GM18519 (cell line): ENCODE data around the gene CTNND2.

Experiments
- ATAC-seq: cut with Tn5 transposase; IDR thresholded peaks from one replicate; pipeline ENCODE4 v1.9.1; 2021; ENCODE audit warnings: mild to moderate bottlenecking, moderate library complexity; ENCODE audit not compliant: unreplicated experiment, low FRiP score

The CTNND2 gene, protein sequence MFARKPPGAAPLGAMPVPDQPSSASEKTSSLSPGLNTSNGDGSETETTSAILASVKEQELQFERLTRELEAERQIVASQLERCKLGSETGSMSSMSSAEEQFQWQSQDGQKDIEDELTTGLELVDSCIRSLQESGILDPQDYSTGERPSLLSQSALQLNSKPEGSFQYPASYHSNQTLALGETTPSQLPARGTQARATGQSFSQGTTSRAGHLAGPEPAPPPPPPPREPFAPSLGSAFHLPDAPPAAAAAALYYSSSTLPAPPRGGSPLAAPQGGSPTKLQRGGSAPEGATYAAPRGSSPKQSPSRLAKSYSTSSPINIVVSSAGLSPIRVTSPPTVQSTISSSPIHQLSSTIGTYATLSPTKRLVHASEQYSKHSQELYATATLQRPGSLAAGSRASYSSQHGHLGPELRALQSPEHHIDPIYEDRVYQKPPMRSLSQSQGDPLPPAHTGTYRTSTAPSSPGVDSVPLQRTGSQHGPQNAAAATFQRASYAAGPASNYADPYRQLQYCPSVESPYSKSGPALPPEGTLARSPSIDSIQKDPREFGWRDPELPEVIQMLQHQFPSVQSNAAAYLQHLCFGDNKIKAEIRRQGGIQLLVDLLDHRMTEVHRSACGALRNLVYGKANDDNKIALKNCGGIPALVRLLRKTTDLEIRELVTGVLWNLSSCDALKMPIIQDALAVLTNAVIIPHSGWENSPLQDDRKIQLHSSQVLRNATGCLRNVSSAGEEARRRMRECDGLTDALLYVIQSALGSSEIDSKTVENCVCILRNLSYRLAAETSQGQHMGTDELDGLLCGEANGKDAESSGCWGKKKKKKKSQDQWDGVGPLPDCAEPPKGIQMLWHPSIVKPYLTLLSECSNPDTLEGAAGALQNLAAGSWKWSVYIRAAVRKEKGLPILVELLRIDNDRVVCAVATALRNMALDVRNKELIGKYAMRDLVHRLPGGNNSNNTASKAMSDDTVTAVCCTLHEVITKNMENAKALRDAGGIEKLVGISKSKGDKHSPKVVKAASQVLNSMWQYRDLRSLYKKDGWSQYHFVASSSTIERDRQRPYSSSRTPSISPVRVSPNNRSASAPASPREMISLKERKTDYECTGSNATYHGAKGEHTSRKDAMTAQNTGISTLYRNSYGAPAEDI (N-terminal part only)

DNA sequence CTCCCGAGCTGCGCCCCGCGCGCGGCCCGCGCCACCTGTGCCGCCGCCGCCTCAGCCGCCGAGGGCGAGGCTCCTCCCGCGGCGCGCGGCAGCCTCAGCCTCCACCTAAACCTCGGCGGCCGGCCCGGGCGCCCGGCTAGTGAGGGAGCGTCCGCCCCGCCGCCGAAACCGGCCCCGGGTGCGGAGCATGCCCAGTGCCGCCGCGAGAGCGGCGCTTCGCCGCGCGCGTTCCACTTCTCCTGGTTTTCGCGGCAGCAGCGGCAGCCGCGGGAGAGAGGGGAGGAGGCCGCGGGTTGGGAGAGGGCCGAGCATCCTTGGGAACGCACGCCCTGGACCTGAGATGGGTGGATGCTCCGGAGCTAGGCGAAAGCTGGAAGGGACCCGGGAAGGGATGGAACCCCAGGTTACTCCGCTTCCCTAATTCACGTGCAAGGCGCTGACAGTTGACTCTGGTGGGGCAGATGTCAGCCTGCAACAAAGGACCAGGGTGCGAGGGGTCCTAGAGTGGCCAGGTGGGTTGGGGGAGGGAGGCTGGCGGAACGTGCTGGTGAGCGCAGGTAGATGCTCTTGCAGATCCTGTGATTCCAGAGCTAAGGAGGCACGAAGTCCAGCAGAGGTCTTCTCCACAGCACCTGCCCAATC lies at the start of gene CTNND2:
Gene CTNND2, minus strand, starts transcription at position 182 of the 642 bp plus-strand sequence. CDS start 593 bp downstream, outside the sequence.
- ATAC-seq = no peak

DNA sequence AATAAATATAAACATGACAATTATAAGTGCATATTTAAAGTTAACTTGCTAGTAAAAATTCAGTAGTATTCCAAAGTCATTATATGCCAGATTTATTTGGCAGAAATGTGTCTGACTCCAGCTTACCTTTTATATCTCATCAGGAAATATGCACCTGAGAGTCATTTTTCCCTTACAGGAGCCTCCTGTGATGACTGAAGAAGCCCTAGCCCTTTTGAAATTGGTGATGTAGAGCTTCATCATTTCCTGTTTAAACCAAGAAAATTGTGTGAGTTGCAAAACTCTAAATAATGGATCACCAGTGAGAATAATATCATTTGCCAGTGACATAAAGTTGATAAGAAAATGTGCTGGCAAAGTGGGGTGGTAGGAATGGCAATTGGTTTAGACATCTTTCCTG lies 42.1 kb upstream of the CTNND2 start:
- ATAC-seq = no peak

DNA sequence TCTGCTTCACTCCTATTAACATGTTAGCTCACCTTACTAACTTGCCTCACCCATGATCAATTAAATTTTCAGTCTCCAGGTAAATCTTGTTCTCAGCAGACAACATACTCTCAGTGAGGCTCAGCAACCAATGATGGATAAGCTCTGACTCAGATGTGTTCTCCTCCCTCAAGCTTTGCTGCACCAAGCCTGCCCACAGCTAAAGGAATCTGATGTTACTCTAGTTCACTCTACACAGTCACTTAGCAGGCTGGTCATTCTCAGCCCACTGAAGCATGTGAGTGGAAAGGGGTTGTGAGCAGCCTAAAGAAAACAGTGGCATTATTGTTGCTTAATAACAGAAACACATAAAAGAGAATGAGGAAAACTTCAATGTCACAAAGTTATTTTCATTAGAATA lies 37.3 kb upstream of the CTNND2 start:
- ATAC-seq = no peak

DNA sequence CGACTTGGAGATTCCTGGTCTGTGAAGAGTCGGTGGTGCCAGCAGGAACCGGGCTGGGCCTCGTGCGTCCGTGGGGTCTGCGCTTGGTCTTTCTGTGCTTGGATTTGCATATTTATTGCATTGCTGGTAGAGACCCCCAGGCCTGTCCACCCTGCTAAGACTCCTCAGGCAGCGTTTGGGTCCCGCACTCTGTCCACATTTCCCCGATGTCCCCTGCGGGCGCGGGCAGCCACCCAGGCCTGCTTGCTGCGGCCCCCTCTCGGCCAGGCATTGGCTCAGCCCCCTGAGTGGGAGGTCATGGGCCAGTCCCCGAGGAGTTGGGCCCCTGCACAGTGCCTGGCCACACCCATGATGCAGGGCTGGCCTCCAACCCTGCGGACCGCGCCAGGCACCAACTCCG lies 27.4 kb upstream of the CTNND2 start:
- ATAC-seq = no peak

DNA sequence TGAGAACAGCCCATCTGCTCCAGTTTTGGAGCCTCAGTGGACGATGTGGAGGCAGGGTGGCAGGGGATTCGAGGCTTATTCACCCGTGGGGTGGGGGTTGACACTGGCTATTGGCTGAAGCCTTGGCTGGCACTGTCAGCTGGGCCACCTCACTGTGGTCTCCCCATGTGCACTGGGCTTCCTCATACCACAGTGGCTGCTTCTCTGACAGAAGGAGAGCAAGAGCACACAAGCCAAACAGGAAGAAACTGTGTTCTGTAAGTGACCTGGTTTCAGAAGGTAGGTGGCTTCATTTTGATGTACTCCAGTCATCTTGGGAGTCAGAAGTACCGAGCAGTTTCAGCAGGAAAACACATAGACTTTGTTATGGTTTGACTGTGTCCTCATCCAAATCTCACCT lies 24.7 kb upstream of the CTNND2 start:
- no peak for ATAC-seq

DNA sequence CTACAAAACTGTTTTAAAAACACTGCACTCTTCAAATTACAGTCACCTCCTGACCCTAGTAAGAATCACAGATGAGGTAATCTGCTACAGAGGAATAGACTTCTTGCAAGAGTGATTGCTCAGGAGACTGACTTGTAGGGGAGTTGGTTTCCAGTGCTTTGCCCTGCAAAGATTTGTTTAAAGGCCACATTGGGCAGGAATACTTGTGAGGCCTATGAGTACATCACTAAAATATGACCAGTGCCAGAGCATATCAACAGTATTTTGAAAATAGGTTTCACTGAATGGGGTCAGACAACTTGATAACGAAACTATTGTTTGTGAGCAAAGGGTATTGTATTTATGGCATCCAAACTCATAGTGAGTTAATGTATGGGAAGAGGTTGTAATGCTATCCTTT lies 21.5 kb upstream of the CTNND2 start:
- ATAC-seq = no peak

DNA sequence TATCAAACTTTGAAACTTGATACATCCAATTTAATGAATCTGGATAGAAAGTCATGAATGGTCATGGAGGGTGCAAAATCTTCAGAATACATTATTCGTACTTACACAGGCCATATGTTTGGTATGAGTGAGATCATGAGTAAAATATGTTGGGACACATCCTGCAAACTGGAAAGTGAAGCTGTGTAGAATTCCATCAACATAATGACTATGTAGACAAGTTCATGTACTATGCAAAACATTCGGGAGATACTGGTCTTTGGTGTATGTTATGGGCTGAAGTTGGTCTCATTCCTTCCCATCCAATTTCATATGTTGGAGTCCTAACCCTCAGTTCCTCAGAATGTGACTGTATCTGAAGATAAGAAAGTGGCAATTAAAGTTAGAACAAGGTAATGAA lies 18.1 kb upstream of the CTNND2 start:
- ATAC-seq = no peak

DNA sequence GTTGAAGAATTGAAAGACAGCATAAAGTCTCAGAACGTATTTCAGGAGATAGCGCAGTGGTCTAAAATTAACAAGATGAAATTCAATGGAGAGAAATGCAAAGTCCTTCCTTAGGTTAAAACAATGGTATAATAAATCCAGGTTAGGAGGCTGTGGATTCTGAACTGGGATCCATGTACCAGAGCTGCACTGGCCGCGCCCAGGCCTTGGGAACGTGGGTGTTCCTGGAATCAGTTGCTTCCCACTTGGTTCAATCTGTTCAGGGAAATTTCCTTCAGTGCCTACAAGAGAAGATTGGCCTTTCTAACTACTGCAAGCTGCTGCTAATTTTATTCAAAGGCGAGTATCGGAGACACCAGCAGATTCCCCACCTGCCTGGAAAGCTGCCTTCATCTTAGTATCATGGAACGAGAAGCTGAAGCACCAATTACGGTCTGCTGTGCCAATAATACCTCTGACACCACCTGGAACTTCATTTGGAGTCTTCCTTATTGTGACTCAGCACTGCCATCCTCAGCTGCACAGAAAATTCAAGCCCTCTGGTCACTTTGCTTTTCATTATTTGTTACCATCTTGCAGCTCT lies 14.3 kb upstream of the CTNND2 start:
- no peak for ATAC-seq

DNA sequence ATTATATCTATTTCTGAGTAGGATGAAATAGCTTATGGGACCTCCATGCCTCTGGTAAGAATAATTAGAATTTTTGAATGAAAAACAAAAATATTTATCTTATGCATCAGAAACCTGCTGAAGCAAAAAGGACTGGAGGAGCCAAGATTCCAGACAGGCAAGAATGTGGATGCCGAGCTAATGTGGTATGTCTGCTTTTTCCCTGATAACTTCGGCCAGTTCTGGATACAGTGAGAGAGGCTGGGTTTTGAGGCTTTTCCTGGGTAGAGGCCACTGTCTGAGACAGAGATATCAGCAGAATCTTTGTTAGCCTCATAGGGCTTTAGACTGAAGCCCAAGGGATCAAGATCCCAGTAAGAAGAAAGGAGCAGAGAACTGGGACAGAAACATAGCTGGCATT lies 5.2 kb upstream of the CTNND2 start:
- no peak for ATAC-seq

DNA sequence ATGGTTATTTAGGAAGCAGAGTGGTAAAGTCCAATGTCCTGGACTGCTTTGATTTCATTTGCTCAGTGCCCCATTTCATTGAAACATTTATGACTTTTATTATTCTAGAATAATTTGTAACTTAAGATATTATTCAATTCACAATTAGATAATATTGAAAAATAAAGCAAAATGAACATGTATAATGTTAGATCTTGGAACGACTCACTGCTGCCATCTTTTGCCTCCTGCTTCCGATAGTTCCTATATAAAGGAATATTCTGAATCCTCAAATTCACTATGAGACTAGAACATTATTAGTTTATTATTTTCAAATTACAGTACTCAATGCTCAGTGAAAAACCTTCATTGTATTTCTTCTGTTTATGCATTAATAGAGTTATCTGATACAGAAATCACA lies 2.3 kb upstream of the CTNND2 start:
- ATAC-seq = no peak

DNA sequence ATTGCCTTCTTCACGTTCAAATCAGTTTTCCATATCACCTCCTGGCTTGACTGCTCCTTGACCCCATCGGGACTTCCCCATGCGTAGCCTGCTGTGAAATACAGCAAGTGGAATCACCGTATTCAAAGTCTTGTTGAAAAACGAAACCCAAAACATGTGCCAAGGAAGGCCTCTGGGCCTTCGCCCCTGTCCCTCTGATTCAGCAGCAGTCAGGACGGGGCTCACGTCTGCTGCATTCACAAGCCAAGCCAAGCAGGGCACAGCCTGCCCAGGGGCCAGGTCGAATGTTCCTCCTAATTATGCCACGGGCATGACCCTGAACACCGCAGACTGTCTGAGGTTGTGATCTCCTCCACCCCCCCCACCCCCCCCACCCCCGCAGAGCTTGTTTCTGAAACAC lies 960 bp upstream of the CTNND2 start:
- no peak for ATAC-seq

DNA sequence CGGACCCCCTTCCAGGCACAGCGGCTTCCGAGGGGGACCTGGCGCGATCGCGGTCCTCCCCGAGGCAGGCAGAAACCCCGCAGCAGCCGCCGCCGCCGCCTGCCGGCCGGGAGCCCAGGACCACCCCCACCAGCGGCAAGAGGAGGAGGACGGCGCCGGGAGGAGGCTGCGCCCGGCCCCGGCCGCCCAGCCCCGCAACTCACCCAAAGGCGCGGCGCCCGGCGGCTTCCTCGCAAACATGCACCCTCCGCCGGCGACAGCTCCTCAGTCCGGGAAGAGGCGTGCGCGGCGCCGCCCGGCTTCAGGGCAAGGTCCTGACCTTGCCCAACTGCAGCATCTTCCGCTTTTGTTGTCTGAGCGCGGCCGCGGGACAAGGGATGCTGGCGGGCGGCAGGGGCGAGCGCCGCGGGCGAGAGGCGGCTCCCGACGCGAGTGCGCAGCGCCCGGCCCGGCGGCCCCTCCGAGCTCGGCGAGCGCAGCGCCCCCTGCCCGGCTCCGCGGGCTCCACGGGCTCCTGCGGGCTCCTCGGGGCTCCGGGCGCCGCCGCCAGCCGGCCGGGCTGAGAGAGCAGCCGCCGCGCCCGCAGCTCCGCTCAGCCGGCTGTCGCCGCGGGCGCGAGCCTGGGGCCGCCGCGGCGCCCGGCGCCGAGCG lies 507 bp downstream of the CTNND2 start:
- peak; percentile 45 for ATAC-seq

DNA sequence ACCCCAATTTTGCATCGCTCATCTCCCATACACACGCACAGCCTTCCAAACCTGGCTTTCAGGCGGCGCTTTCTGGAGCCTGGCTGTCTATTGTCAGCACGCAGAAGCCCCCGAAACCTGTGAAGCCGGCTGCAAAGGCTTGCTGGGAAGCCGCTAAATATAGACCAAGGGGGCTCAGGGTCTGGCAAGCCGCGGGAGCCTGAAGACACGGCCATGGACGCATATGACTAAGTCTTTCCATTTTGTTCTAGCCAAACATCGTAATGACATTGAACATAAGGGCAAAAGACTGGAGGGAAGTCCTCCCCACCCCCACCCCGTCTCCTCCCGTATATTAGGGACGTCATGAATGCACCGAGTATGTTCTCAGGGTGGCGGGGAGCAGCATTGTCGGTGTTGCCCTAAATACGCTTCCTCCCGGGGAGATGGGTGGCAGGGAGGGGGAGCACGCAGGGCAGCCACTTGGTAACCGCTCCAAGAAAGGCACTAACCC lies 1.1 kb downstream of the CTNND2 start:
- ATAC-seq = no peak

DNA sequence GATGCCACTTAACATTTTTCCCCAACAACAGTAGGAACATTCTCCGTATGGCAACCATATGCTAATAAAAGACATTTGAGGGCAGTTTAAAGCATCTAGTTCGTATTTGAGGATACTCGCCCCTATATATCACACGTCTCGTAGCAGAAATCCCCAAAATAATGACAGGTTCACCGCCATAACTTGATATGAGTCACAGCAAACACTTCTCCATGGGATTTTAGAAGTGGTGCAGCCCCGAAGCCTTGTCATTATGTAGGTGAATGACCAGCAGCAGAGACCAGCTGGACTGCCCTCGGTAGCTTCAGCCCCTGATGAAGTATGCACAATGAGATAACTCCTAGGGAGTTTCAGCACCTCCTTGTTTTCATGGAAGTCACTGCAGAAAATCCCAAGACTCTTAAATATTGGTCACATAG lies 2.0 kb downstream of the CTNND2 start:
- ATAC-seq = no peak

DNA sequence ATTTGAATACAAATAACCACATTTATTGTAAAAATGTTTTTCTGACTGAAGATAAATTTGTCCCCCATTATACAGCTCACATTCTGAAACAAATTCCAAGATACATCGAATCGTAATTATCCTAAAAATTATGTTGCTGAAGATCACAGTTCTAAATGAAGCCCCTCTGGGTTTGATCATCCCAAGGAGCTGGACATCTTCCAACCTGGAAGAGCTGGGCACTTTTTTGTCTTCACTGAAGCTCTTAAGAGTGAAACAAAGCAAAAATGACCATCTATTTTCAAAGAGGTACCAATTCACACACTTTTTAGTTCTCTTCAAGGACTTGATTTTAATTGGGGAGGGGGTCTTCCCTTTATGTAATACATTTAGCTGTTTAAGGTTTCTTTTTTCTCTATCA lies 5.5 kb downstream of the CTNND2 start:
- ATAC-seq = no peak

DNA sequence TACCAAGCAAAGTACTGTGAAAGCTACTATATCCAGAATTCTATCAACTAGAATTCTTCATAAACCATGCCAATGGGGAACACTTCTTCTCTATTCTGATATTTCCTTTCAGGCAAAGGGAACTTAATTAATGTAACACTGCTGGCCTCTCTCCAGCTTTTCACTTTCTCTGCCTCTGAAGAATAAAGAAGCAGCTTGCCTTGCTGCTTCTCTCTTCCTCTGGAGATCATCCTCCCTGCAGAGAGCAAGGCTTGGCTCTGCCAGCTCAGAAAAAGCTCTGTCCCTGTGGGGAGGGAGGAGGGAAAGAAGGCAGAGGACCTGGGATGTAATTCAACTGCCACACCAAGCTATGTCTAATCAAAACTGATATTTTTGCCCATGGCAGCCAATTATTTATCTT lies 6.5 kb downstream of the CTNND2 start:
- ATAC-seq = no peak

DNA sequence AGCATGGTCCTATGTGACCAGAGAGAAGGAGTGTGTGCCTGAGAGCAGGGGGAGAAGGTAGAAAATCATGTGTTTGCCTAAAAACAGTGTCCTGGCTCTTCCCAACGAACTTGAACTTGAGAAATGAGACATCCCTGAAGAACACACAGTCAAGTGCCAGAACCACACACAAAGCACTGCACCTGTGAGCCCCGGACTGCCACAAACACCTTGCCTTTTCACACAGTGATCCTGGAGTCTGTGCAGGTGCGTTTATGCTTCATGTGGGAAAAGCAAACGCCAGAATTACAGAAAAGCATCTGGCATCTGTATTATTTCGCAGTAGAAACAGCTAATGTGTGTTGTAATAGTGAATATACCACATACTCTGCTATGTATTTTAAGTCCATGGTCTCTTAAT lies 9.3 kb downstream of the CTNND2 start:
- ATAC-seq = no peak

DNA sequence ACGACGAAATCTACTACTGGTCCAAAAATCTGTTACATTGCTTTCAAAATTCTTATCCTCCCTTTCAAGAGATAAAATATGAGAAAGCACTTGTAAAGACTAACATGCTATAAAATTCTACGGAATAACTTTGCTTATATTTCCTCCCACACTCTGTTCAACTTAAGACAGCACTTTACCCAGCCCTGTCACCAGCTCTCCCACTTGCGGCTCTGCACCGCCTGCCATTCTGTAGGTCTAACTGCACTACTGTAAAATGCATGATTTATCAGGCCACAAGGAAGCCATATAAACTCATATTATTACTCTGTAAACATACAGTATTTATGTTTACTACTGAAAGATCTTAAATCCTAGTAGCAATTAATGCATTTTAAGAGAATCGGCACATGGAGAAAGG lies 11.4 kb downstream of the CTNND2 start:
- no peak for ATAC-seq

DNA sequence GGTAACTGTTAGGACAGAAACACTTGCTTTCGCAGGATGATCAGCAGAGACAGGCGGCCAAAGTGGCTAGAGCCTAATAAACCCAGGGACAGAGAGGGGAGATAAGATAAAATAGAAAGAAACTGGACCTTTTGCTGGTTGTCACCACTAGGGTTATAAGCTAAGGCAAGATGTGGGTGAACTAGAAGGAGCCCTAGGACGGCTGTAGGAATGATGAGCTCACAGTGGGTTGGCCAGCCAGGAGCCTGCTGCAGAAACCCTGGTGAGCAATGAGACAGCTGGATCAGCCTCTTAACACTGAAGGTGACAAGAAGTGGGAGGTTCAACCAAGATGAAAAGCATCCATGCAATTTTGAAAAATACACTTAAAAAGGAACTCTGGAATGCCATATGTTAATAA lies 13.5 kb downstream of the CTNND2 start:
- no peak for ATAC-seq

DNA sequence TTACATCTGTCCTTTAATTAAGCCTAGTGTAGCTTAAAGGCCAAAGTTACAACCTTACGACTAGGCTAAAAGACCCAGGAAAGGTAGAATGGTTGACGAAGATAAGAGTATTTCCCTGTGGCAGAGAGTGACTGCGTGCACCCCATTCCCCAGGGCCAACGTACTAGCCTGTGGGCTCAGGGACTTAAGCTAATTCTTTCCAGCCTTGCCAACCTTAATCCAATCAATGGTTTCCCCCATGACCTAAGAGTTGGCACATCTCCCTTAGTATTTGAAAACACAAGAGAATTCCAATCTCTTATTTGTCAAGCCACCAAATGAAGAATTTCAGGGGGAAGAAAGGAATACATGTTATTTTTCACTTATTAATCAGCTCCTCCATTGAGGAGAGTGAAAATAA lies 16.0 kb downstream of the CTNND2 start:
- ATAC-seq = no peak
